Right lung (tissue), 5 donors: ENCODE results near the gene BUB3. TPM values are rescaled to one million over a fixed set of nuclear protein-coding genes. Genes with fewer than 3 reads are reported as not detected.

Source experiments
- DNase-seq, 2 donors: peaks; one replicate each; pipeline ENCODE4 v3.0.0-alpha.2; 2013
- polyA plus RNA-seq, 5 donors: library from polyadenylated mRNA; unstranded; fragments of 120-200 nt; gene quantifications; one replicate each; pipeline versions ENCODE4 v1.2.1 to v1.2.3, GENCODE V29; 2013; ENCODE audit warnings: inconsistent platforms in 1 of 5, low replicate concordance in 1 of 5; ENCODE audit not compliant: insufficient read length in 5 of 5, insufficient read depth in 1 of 5

The BUB3 gene
- polyA plus RNA-seq, 5 donors: 92.3 to 160 (median 117) TPM

- DNase-seq: no peak
These were observed 13.8 kb upstream of the BUB3 start for GRCh38 chr10:123140164-123140982.

- DNase-seq: no peak
These were observed 13.2 kb upstream of the BUB3 start for GRCh38 chr10:123140983-123141390.

GRCh38 chr10:123141791-123142700 lies 12.2 kb upstream of the BUB3 start:
- no peak for DNase-seq

GRCh38 chr10:123142701-123143161 lies 11.5 kb upstream of the BUB3 start:
- no peak for DNase-seq

GRCh38 chr10:123143162-123143824 lies 10.9 kb upstream of the BUB3 start:
- DNase-seq: no peak

GRCh38 chr10:123143825-123144168 lies 10.4 kb upstream of the BUB3 start:
- DNase-seq: no peak

DNA sequence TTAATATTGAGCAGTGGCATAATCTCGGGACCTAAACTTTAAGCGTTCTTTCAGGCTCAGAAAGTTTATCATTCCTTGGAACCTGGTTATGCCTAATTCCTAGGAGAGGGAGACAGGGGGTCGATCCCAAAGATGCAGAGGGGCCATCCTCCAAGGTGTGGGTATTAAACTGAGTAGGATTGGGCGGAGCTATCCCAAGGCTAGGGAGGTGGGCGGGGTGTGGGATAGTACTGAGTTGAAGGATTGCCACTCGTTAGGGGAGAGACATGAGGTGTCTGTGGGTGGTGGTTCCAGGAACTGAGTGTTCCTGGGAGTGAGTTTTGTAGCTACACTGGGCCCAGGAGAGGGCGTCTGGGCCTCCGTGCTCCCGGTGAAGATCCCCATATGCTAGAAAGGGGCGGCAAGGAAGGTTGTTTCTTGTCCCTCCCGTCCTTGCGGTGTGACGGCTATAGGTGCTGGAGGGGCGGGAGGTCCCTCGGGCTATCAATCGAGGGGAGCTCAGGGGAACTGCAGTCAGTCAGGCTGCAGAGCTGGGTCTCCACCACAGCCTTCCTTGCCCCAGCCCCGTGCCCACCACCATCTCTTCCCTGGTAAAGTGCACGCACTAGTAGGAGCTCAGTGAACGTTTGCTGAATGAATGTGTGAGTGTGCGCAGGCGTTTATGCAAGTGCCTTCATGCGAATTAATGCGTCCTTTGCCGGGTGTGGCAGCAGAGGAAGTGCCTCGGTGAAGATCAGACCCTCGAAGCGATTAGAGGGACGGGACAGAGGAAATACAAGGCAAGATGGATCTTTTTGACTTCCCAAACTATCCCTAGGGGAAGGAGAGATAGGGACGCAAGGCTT lies 9.3 kb upstream of the BUB3 start:
- no peak for DNase-seq

DNA sequence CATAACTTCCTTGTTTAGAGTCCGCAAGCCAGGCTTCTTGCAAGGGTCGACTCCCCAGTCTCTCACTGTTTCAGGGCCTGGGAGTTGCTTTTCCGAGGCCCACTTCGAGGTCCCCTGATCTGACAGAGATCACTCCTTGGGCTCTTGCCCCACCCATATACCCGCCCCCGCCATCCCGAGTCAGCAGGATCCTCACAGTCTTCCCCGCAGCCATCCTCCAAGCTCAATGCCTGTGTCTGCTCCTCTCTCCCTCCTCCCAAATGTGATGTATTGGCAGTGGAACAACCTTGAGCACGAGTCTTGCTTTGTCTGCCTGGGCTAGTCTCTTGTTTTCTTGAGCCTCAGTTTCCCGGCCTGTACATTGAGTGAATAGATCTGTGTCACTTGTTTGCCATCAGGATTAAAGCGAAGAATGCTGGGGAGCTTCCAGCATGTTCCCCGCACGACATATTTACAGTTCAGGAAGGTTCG lies 8.6 kb upstream of the BUB3 start:
- DNase-seq: no peak

- no peak for DNase-seq
These were observed 7.9 kb upstream of the BUB3 start for GRCh38 chr10:123146013-123146893.

GRCh38 chr10:123146894-123147634 lies 7.1 kb upstream of the BUB3 start:
- no peak for DNase-seq

GRCh38 chr10:123147635-123148413 lies 6.4 kb upstream of the BUB3 start, which contains the start of gene HMX2:
Gene HMX2, plus strand, starts transcription at chr10:123148136. Its CDS starts 243 bp downstream, at chr10:123148379.
- DNase-seq: no peak

DNA sequence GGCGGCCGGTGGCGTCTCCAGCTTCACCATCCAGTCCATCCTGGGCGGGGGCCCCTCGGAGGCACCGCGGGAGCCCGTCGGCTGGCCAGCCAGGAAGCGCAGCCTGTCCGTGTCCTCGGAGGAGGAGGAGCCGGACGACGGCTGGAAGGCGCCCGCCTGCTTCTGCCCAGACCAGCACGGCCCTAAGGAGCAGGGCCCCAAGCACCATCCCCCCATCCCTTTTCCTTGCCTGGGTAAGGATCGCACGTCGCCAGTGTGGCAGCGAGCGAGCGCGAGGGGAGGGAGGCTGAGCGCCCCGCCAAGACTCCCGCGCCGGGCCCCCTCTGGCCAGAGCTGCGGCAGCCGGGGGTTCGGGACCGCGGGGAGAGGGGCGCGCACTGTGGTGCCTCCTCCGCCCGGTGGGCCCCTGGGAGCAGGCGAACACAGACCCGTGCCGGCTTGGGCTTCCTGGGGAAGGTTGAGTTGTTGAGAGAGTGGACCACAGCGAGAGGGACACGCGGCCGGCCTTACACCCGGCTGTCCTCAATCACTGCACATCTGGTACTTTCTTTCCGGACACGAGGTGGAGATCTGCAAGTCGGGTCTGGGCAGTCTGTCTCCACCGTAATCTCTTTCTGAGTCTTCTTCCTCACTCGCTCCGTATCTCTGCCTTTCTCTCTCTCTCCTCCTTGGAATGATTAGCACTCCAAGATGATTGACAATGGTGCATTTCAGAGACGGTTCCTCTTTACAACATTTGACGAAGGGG lies 5.6 kb upstream of the BUB3 start:
- DNase-seq: no peak

DNA sequence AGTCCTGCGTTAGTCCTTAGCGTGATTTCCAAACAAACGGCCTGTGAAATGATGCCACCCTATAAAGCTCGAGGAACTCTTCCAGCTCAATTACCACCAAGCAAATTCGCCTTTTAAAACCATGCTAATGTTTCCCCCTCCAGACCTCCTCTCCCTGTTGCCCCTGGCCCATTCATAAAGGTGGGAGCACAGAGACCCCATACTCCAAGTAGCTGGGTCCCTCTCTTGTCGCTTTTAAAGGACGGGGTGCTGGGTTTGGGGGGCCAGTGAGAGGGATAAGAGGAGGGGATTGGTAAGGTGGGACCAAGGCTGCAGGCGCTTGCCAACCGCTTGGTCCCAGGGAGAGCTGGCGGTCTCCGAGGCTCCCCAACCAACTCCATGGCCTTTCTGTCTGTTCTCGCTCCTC lies 5.0 kb upstream of the BUB3 start:
- DNase-seq: no peak

DNA sequence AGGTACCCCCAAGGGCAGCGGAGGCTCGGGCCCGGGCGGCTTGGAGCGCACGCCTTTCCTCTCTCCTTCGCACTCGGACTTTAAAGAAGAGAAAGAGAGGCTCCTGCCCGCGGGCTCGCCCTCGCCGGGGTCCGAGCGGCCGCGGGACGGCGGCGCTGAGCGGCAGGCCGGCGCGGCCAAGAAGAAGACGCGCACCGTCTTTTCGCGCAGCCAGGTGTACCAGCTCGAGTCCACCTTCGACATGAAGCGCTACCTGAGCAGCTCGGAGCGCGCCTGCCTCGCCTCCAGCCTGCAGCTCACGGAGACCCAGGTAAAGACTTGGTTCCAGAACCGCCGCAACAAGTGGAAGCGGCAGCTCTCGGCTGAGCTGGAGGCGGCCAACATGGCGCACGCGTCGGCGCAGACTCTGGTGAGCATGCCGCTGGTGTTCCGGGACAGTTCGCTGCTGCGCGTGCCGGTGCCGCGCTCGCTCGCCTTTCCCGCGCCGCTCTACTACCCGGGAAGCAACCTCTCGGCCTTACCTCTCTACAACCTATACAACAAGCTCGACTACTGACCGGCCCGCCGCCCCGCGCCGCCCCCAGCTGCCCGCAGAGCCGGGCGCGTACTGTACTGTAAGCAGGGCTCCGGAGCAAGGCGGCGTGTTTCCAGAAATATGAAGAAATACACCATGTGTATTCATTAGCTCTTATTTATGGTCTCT lies 4.5 kb upstream of the BUB3 start:
- DNase-seq: no peak

DNA sequence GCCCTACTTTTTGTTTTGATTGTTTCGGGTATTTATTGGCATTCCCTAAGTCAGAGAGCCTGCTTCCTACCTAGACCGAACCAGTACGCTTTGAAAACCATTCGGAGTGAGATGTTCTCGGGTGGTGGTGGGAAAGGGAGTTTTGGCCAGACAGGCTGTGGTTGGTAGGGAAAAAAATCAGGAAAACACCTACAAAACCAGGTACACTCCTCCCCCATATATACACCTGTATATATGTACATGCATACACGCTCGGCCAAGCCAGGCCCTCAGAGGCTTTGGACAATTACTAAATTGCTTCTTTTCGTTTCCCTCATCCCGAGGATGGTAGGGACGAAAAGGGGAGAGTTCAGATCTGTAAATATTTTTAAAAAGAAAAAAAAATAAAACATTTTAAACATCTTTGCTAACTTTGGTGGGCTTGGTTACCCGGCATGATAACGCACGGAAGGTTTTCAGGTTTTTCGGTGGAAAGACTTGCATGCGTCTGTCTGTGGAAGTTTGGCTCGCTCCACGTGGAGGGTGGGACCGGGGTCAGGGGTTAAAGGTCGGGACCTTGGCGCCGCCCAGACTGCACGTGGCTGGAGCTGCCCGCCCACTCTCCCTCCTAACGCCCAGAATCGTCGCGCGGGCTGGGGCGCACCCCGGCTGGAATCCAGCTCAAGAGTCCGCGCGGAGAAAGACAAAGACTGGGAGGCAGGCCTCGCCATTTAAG lies 3.8 kb upstream of the BUB3 start:
- DNase-seq: no peak

DNA sequence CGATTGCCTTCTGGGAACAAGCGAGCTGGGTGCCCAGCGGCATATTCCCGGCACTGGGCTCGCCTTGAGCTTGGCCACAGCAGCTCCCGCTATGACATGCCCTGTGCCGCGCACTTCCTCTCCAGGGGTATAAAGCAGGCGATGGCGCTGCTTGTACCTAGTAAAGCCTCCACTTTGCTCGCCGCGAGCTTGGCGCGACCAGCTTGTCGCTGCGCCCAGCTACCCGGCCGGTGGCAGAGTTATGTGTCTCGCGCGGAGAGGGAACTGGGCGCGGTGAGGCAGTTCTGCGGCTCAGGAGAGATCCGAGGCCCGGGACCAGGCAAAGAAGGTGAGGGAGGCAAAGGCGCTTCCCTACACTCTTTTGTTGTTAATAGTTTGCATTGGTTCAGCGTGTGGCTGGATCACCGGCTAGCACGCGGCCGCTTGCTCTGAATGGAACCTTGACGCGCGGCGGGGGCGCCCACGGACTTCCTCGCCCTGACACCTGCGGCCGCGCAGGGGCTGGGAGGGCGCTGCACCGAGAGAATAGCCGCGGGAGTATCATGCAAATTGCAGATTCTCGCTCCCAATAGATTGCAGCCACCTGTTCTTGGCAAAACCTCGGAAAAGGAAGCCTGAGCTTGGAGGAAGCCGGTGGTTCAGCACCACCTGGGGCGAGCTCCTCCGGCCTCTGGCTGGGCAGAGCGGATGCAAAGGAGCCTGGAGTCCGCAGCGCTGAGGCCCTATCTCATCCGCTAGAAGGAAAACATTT lies 3.0 kb upstream of the BUB3 start:
- no peak for DNase-seq
